ENCODE measurements around the gene KRTAP4-16. TPM values are rescaled to one million over a fixed set of nuclear protein-coding genes. Genes with fewer than 3 reads are reported as not detected.
A peak's percentile ranks its signal among the peaks of the same experiment; 100 is the strongest.
"Not testable (repeated sequence)": the region's sequence is repeated elsewhere in the genome, so short reads cannot be mapped to it uniquely, and the experiment has no call there.

The KRTAP4-16 gene
- total RNA-seq, 1 experiment from 2014 or later, result not detected

DNA sequence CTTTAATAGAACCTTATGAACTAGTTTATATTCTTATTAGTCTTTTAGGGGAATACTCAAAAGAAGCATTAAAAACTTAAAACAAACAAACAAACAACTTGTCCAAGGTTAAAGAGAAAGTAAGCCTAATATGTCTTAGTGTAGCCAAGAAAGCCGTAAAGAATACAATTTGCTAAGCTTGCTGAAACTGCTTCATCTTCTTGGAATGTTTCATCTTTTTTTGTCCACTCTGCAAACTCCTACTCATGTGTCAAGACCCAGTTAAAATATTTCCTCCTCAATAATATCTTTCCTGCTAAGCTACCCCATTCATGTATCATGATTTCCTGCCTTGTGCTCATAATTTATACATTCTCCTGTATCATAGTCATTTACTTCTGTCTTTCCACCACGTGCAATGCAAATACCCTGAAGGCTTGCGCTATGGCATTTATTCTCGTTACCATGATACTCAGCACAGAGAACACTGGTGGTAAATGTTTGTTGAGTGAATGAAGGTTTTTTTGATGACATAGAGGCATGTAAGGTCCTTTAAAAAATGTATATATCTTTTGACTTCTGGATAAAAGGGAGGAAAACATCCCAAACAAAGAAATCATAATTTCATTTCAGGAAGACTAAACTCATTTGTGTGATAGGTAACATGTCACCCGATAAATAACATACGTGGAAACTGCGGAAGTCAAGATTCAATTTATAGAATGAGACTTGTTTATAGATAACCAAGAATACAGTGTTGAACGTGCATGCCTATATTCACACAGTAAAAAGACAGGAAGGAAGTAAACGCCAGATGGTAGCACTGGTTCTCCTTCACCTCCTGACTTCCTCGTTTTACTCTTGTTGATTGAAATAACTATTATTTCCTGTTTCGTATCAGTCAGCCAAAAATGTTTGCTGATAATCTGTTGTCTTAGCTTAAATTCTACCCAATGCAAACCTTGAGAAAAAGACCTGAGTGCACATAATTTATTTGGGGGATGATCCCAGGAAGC is 18.0 kb upstream of the KRTAP4-16 start:
- peak; percentile 45 for DNase-seq (ENCODE audit: low read depth)

GRCh38 chr17:41118721-41119120 is 16.7 kb upstream of the KRTAP4-16 start:
- DNase-seq (ENCODE audit: low read depth), result no peak

DNA sequence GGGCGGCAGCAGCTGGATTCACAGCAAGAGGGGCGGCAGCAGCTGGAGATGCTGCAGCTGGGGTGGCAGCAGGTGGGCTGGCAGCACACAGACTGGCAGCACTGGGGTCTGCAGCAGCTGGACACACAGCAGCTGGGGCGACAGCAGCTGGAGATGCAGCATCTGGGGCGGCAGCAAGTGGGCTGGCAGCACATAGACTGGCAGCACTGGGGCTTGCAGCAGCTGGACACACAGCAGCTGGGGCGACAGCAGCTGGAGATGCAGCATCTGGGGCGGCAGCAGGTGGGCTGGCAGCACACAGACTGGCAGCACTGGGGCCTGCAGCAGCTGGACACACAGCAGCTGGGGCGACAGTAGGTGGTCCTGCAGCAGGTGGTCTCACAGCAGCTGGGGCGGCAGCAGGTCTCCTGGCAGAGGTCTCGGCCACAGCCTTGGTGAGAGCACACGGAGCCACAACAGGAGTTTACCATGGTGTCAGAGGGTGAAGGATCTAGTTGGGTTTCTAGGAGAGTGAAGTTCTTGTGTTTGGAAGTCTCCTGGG is 15.9 kb upstream of the KRTAP4-16 start, which contains the start of gene KRTAP4-11:
Gene KRTAP4-11, minus strand, starts transcription at position 528 of the 541 bp plus-strand sequence. Its CDS starts 58 bp downstream, at position 470.
- DNase-seq (ENCODE audit: low read depth), result not testable (repeated sequence)

- DNase-seq (ENCODE audit: low read depth), result no peak
Measured at GRCh38 chr17:41116297-41116696, 14.3 kb upstream of the KRTAP4-16 start.

DNA sequence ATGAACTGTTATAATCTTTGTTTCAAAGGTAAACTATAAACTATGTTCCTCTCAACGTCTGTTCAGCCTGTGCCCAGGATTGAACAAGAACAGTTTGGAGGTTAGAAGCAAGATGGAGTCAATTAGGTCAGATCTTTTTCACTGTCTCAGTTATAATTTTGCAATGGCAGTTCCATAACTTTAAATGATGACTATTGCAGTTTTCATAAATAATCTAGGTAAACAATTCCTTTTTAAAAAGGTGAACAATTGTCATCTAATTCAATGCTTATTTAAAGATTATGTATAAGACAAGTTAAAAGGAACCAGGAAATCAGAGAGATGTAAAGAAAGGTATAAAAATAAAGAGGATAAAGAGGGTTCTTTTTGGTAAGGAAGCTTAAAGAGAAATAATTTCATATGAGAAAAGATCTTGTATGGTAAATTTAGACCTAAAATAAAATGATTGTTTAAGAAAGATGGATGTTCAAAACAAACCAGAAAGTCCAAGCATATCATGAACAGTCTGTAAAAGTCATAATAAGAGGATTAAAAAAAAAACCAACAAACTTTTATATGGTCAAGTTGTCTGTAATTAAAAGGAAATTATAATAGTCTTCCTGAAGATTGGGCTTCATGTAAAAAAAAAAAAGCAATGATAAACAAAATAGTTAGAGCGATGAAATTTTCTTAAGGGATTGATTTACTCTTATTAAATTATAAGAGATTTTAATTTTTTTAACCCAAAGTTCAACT is 9.3 kb upstream of the KRTAP4-16 start:
- DNase-seq (ENCODE audit: low read depth), result no peak

- DNase-seq (ENCODE audit: low read depth), result not testable (repeated sequence)
Measured at GRCh38 chr17:41108728-41109386, 6.8 kb upstream of the KRTAP4-16 start.

DNA sequence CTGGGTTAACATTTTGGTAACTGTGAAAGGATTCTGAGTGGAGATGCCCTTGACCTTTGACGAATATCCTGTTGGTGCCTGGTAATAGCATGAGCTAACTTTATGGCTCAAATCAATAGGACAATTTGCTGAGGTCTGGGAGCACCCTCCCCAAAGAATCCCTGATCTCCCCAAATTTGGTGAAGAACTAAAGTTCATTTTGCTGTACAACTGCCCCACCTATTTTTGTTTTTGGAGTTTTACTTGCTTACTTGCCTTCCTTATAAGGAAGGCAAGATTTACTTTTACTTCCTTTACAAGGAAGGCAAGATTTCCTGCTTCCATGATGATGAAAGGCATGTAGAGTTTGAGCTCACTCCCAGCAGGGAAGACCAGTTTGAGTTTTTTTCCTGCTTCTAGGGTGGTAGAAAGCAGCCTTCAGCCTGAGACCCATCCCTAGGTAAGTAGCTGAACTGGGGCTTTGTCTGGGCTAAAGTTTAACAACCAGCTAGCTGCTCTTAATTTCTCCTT is 6.0 kb upstream of the KRTAP4-16 start:
- DNase-seq (ENCODE audit: low read depth), result peak; percentile 55

DNA sequence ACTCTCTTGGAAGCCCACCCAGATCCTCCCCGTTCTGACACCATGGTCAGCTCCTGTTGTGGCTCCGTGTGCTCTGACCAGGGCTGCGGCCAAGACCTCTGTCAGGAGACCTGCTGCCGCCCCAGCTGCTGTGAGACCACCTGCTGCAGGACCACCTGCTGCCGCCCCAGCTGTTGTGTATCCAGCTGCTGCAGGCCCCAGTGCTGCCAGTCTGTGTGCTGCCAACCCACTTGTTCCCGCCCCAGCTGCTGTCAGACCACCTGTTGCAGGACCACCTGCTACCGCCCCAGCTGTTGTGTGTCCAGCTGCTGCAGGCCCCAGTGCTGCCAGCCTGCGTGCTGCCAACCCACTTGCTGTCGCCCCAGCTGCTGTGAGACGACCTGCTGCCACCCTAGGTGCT is 3.3 kb upstream of the KRTAP4-16 start, which contains the start of gene KRTAP4-9:
Gene KRTAP4-9, plus strand, starts transcription at position 43 of the 400 bp plus-strand sequence. Its CDS starts 0 bp downstream, at position 43.
- DNase-seq (ENCODE audit: low read depth), result not testable (repeated sequence)

DNA sequence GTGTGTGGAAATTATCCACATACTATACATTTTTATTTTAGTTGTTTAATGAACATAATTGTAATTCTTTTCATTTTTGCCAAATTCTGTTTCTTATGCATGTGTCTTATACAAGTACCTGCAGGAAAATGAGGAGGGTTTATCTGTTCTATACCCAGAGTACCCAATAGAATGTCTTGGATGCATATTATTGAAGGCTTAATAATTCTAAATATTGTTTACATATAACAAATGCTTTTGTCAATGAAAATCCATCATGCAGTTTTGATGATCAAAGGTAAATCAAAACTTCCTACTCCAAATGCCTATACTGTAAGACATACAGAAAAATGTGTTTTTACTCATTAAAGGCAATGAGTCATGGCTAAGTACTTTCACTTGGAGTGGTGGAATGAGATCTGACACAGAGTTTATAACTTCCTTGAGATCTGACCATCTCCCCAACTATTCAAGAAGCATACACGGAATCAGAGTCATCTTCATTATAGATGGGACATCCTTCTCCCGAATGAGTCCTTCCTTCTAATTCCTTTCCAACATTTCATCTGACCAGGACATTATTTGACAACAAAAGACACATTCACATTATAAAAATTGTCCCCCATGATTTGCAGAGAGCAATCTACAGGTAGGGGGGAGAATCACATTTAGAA is 2.5 kb upstream of the KRTAP4-16 start:
- not testable (repeated sequence) for DNase-seq (ENCODE audit: low read depth)

- DNase-seq (ENCODE audit: low read depth), result no peak
Measured at GRCh38 chr17:41103896-41104295, 1.9 kb upstream of the KRTAP4-16 start.

- peak; percentile 87 for DNase-seq (ENCODE audit: low read depth)
Measured at GRCh38 chr17:41099682-41100480, 2.1 kb downstream of the KRTAP4-16 start.

GRCh38 chr17:41098481-41098880 is 3.5 kb downstream of the KRTAP4-16 start:
- peak; percentile 32 for DNase-seq (ENCODE audit: low read depth)

DNA sequence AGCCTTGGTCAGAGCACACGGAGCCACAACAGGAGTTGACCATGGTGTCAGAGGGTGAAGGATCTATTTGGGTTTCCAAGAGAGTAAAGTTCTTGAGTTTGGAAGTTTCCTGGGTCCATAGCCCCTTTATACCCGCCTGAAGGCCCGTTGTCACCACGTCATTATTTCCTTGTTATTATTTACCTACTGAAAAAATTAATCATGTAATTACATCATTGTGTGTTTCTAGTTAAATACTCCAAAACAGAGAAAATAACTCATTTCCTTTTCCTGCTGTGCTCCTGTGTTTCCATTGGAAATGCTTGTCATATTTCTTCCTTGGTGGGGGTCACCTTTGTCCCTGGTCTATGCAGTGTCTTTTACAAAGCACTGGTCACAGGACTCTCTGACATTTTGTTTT is 4.0 kb downstream of the KRTAP4-16 start, which contains the start of gene KRTAP4-8:
Gene KRTAP4-8, minus strand, starts transcription at position 101 of the 400 bp plus-strand sequence. Its CDS starts 58 bp downstream, at position 43.
- DNase-seq (ENCODE audit: low read depth), result no peak

DNA sequence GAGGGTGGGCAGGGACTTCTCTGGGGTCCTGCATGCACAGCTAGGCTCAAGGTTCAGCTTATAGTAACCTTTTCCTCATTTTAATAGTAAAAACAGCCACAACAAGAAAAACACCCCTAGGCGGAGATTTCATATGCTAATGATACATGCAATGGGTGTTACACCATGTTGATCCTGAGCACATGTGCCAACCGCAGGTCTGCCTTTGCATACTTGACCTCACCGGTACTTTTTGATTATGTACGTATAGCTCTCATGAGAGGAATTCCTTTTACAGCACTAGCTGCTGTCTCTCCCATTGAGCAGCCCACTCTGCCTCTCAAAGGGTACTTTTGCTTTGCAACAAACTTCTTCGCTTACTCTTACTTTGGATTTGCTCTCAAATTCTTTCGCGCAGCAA is 6.0 kb downstream of the KRTAP4-16 start:
- no peak for DNase-seq (ENCODE audit: low read depth)

DNA sequence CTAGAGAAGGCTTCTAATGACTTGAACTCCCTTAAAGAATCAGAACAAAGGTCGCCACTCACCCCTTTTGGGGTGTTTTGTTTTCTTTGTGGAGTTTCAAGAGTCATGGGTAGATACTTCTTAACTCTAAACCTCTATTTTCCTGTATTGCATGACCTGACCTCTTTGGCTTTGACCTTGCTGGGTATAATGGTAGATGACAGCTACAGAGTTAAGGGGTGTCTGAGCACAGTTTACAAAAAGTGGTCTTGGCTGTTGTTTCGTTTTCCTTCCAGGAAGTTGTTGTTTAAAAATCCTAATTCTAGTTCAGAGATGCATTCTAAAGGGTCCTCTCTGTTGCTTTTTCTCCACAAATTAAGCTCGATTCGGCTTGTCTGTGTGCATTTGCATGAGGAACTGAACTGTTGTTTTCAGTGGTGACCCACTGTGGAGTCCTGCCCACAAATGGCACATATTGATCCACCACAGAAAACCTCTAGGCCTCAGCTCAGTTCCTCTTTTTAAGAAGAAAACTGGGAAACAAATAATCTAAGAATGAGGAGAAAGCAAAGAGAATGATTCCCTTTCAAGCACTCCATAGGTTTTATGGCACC is 13.2 kb downstream of the KRTAP4-16 start:
- not testable (repeated sequence) for DNase-seq (ENCODE audit: low read depth)

- not testable (repeated sequence) for DNase-seq (ENCODE audit: low read depth)
Measured at GRCh38 chr17:41084100-41084856, 17.7 kb downstream of the KRTAP4-16 start, which contains the start of gene KRTAP4-7. KRTAP4-7 (plus strand) TSS chr17:41084150; CDS start chr17:41084207, 57 bp downstream.

GRCh38 chr17:41083427-41083826 is 18.6 kb downstream of the KRTAP4-16 start:
- peak; percentile 82 for DNase-seq (ENCODE audit: low read depth)

GRCh38 chr17:41082626-41083025 is 19.4 kb downstream of the KRTAP4-16 start:
- DNase-seq (ENCODE audit: low read depth), result peak; percentile 44

All from HT1080 (cell line).